ENCODE measurements around the gene IGFLR1. TPM values are rescaled to one million over a fixed set of nuclear protein-coding genes. Genes with fewer than 3 reads are reported as not detected.

Gene IGFLR1
- total RNA-seq, 1 donor = 0.72 TPM

GRCh38 chr19:35760711-35761349 is 18.6 kb upstream of the IGFLR1 start:
- DNase-seq (ENCODE audit: insufficient read length, low spot score, missing footprints) = no peak

DNA sequence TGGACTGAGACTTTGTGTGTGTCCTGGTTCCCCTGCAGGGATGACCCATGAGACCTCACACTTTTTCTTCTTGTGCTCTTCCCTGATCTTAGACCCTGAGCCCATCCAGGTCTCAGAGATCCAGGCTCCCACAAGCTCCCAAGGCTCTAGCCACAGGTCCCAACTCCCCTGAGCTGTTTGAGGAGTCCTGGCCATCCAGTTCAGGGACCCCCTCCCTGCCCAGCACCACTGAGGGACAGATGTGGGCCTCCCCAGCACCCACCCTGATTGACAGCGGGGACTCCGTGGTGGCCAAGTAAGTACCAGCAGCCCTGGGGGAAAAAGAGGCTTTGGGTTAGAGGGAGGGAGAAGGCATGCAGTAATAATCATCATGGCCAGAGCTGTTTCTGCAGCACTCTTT is 17.4 kb upstream of the IGFLR1 start:
- H3K9me3 ChIP-seq (ENCODE audit: low read depth, low read length) = no peaks in the 10 kb centered on the region
- H3K4me3 ChIP-seq (ENCODE audit: insufficient read depth, low read length) = no peak overlapping the region
- H3K27ac ChIP-seq (ENCODE audit: low read depth, low read length) = no peak overlapping the region
- H3K4me1 ChIP-seq (ENCODE audit: insufficient read depth, low read length) = peaks cover 32% of the 10 kb centered on the region
- H4K20me1 ChIP-seq (ENCODE audit: insufficient read depth, low read length) = peaks cover 10% of the 10 kb centered on the region
- H3K79me2 ChIP-seq (ENCODE audit: insufficient read depth, low read length) = peaks cover 26% of the 10 kb centered on the region
- no peak overlapping the region for H2AFZ ChIP-seq (ENCODE audit: low read length)
- TF ChIP-seq, protein P1, sequence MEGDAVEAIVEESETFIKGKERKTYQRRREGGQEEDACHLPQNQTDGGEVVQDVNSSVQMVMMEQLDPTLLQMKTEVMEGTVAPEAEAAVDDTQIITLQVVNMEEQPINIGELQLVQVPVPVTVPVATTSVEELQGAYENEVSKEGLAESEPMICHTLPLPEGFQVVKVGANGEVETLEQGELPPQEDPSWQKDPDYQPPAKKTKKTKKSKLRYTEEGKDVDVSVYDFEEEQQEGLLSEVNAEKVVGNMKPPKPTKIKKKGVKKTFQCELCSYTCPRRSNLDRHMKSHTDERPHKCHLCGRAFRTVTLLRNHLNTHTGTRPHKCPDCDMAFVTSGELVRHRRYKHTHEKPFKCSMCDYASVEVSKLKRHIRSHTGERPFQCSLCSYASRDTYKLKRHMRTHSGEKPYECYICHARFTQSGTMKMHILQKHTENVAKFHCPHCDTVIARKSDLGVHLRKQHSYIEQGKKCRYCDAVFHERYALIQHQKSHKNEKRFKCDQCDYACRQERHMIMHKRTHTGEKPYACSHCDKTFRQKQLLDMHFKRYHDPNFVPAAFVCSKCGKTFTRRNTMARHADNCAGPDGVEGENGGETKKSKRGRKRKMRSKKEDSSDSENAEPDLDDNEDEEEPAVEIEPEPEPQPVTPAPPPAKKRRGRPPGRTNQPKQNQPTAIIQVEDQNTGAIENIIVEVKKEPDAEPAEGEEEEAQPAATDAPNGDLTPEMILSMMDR (IDR thresholded peaks at IDR 0.05; ENCODE audit: extremely low read depth, low read depth, low read length) = no peak
- DNase-seq (ENCODE audit: insufficient read length, low spot score, missing footprints) = no peak
- no peak overlapping the region for H3K4me2 ChIP-seq (ENCODE audit: insufficient read depth, low read length)
- no peaks in the 10 kb centered on the region for H3K27me3 ChIP-seq (ENCODE audit: insufficient read depth, low read length)
- peaks cover 26% of the 10 kb centered on the region for H3K36me3 ChIP-seq (ENCODE audit: insufficient read depth, low read length)

More at GRCh38 chr19:35760711-35761349, 18.6 kb upstream of the IGFLR1 start:
- TF ChIP-seq, protein P1 (IDR thresholded peaks at IDR 0.05; ENCODE audit: extremely low read depth, low read depth, low read length) = no peak
- Histone ChIP-seq H3K4me3 (ENCODE audit: insufficient read depth, low read length) (no peak overlapping the region), H3K27me3 (ENCODE audit: insufficient read depth, low read length) (no peaks in the 10 kb centered on the region), H3K36me3 (ENCODE audit: insufficient read depth, low read length) (peaks cover 32% of the 10 kb centered on the region), H3K79me2 (ENCODE audit: insufficient read depth, low read length) (peaks cover 26% of the 10 kb centered on the region), H4K20me1 (ENCODE audit: insufficient read depth, low read length) (peaks cover 10% of the 10 kb centered on the region), H3K4me2 (ENCODE audit: insufficient read depth, low read length) (no peak overlapping the region), H3K9me3 (ENCODE audit: low read depth, low read length) (no peaks in the 10 kb centered on the region), H2AFZ (ENCODE audit: low read length) (no peak overlapping the region), H3K4me1 (ENCODE audit: insufficient read depth, low read length) (peaks cover 28% of the 10 kb centered on the region), H3K27ac (ENCODE audit: low read depth, low read length) (no peak overlapping the region)

- Histone ChIP-seq H3K27ac (ENCODE audit: low read depth, low read length) (peak within 1 kb of the TSS; percentile 84), H3K4me2 (ENCODE audit: insufficient read depth, low read length) (peak within 1 kb of the TSS; percentile 64), H3K4me1 (ENCODE audit: insufficient read depth, low read length) (peaks cover 32% of the 10 kb centered on the region), H4K20me1 (ENCODE audit: insufficient read depth, low read length) (peaks cover 10% of the 10 kb centered on the region), H3K4me3 (ENCODE audit: insufficient read depth, low read length) (peak within 1 kb of the TSS; percentile 76), H3K9me3 (ENCODE audit: low read depth, low read length) (no peaks in the 10 kb centered on the region), H3K79me2 (ENCODE audit: insufficient read depth, low read length) (peaks cover 26% of the 10 kb centered on the region), H2AFZ (ENCODE audit: low read length) (peak within 1 kb of the TSS; percentile 75), H3K36me3 (ENCODE audit: insufficient read depth, low read length) (peaks cover 33% of the 10 kb centered on the region), H3K27me3 (ENCODE audit: insufficient read depth, low read length) (no peaks in the 10 kb centered on the region)
- TF ChIP-seq, protein P1 (IDR thresholded peaks at IDR 0.05; ENCODE audit: extremely low read depth, low read depth, low read length) = no peak
- peak; percentile 100 for DNase-seq (ENCODE audit: insufficient read length, low spot score, missing footprints)
Measured at GRCh38 chr19:35757749-35758608, 15.7 kb upstream of the IGFLR1 start, which contains the start of gene PROSER3. PROSER3 (plus strand) TSS chr19:35758176; CDS start chr19:35758216, 40 bp downstream.
